Ovary (tissue), 9 donors: Measurements from ENCODE around the gene ZNF296. TPM values are rescaled to one million over a fixed set of nuclear protein-coding genes. Genes with fewer than 3 reads are reported as not detected.
A peak's percentile ranks its signal among the peaks of the same experiment; 100 is the strongest.

ENCODE experiments used
- DNase-seq, 5 donors: peaks; one replicate each; pipeline ENCODE4 v3.0.0-alpha.2; 2019 to 2020
- H3K27ac ChIP-seq, 2 donors: fragments of 200-600 bp; one replicate each; pipeline versions ENCODE4 v1.5.1 to v1.8.0; 2019 to 2022
- H3K27me3 ChIP-seq: fragments of 200-600 bp; one replicate; pipeline ENCODE4 v1.8.0; 2022
- H3K36me3 ChIP-seq: fragments of 200-600 bp; sonication (generic); one replicate; pipeline ENCODE4 v1.5.1; 2019
- H3K4me1 ChIP-seq: one replicate; pipeline ENCODE4 v1.8.1; 2013; ENCODE audit warnings: mild to moderate bottlenecking, moderate library complexity; ENCODE audit not compliant: insufficient read depth
- H3K4me3 ChIP-seq: fragments of 200-600 bp; sonication (generic); one replicate; pipeline ENCODE4 v1.5.1; 2017
- H3K9me3 ChIP-seq, 2 donors: fragments of 200-600 bp in 1 of 2; sonication (generic) in 1 of 2; one replicate each; pipeline versions ENCODE4 v1.5.1 to v1.8.1; 2013 to 2019; ENCODE audit warnings: mild to moderate bottlenecking in 1 of 2, moderate library complexity in 1 of 2
- EP300 ChIP-seq: sonication (generic); formaldehyde crosslinking; IDR thresholded peaks from one replicate; pipeline ENCODE4 v1.6.1; 2017; ENCODE audit warnings: antibody characterized with exemption
- POLR2A ChIP-seq: fragments of 450-650 bp; IDR thresholded peaks from one replicate; pipeline ENCODE4 v1.6.1; 2017; ENCODE audit warnings: antibody characterized with exemption, mild to moderate bottlenecking, moderate library complexity
- WGBS, 3 donors: extraction: QIAGEN DNeasy Blood & Tissue Kit in 1 of 3; methylation state at CpG; one replicate each; pipeline versions ENCODE4 v1.1.5 to v1.1.7; 2013 to 2017; 5-methylcytosine and 5-hydroxymethylcytosine counted together
- intact Hi-C, 4 donors: fragments of 100-400 bp; cut with DNase I; formaldehyde crosslinking; loops; one replicate each; pipeline versions ENCODE4 v1.11.0 to v1.15.1; 2022 to 2023
- polyA plus RNA-seq, 2 donors: library from polyadenylated mRNA; stranded (reverse); fragments of 200-250 nt in 1 of 2; fragments of 350-450 nt in 1 of 2; fragmentation: Illumina TruSeq in 1 of 2; extraction: RNeasy Lipid Tissue Mini Kit (QIAGEN cat#74804) in 1 of 2; gene quantifications; one replicate each; pipeline ENCODE4 v1.2.3, GENCODE V29; 2013 to 2014
- total RNA-seq, 7 donors: library from RNA; depleted of rRNA in 2 of 7; stranded (reverse); fragments of >200 nt in 2 of 7; fragmentation: NEBNext Ultra II Directional in 3 of 7; extraction: Animal tissue kit (Norgen Biotek cat#: 25700) in 3 of 7; gene quantifications; one replicate each; pipeline versions ENCODE4 v1.1.0 to v1.2.4, GENCODE V29; 2016 to 2023
- TF ChIP-seq, protein P1 (sequence below), 3 donors: fragments of 450-650 bp in 2 of 3; fragments of 200-600 bp in 1 of 3; IDR thresholded peaks; one replicate each; pipeline versions ENCODE4 v1.5.1 to v1.8.0; 2016 to 2022; ENCODE audit warnings: antibody characterized with exemption in 3 of 3, mild to moderate bottlenecking in 1 of 3
- donor health status: DM: no; HTN: no; CAD: no; lungs with moderate emphysema.
- donor health status: DM: no; HTN: no; CAD: no.
- donor health status: Bipolar disorder and iron deficiency.
- donor health status: DM: yes; HTN: yes; CAD: no.
- donor health status: DM: no; HTN: no; CAD: no.
- donor health status: DM: yes; HTN: yes; CAD: no.

ZNF296 gene
- total and polyA plus RNA-seq, 9 donors: 0.24 to 2.4 (median 0.41) TPM; not detected in 1

DNA sequence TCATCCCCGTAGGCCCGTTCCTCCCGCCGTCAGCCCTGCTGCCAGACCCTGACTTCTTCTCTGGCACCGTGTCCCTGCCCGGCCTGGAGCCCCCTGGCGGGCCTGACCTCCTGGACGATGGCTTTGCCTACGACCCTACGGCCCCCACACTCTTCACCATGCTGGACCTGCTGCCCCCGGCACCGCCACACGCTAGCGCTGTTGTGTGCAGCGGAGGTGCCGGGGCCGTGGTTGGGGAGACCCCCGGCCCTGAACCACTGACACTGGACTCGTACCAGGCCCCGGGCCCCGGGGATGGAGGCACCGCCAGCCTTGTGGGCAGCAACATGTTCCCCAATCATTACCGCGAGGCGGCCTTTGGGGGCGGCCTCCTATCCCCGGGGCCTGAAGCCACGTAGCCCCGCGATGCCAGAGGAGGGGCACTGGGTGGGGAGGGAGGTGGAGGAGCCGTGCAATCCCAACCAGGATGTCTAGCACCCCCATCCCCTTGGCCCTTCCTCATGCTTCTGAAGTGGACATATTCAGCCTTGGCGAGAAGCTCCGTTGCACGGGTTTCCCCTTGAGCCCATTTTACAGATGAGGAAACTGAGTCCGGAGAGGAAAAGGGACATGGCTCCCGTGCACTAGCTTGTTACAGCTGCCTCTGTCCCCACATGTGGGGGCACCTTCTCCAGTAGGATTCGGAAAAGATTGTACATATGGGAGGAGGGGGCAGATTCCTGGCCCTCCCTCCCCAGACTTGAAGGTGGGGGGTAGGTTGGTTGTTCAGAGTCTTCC lies 38.7 kb downstream of the ZNF296 start:
- DNase-seq: peak in 4 of 5 donors; percentile 24 to 49 (median 46)
- Histone ChIP-seq H3K4me1 (peaks cover 6% of the 10 kb centered on the region), H3K4me3 (no peak overlapping the region), H3K27me3 (no peaks in the 10 kb centered on the region), H3K27ac (no peak overlapping the region), H3K36me3 (no peaks in the 10 kb centered on the region), H3K9me3 (no peaks in the 10 kb centered on the region)
- TF ChIP-seq, protein P1, sequence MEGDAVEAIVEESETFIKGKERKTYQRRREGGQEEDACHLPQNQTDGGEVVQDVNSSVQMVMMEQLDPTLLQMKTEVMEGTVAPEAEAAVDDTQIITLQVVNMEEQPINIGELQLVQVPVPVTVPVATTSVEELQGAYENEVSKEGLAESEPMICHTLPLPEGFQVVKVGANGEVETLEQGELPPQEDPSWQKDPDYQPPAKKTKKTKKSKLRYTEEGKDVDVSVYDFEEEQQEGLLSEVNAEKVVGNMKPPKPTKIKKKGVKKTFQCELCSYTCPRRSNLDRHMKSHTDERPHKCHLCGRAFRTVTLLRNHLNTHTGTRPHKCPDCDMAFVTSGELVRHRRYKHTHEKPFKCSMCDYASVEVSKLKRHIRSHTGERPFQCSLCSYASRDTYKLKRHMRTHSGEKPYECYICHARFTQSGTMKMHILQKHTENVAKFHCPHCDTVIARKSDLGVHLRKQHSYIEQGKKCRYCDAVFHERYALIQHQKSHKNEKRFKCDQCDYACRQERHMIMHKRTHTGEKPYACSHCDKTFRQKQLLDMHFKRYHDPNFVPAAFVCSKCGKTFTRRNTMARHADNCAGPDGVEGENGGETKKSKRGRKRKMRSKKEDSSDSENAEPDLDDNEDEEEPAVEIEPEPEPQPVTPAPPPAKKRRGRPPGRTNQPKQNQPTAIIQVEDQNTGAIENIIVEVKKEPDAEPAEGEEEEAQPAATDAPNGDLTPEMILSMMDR (IDR thresholded peaks at IDR 0.05): no peak
- TF ChIP-seq EP300 (no peak), POLR2A (no peak)
- 85 to 88% (median 86%) methylated on average over 33 to 37 of the region's 37 CpGs for WGBS, 3 donors
- intact Hi-C loops: no loop called here

DNA sequence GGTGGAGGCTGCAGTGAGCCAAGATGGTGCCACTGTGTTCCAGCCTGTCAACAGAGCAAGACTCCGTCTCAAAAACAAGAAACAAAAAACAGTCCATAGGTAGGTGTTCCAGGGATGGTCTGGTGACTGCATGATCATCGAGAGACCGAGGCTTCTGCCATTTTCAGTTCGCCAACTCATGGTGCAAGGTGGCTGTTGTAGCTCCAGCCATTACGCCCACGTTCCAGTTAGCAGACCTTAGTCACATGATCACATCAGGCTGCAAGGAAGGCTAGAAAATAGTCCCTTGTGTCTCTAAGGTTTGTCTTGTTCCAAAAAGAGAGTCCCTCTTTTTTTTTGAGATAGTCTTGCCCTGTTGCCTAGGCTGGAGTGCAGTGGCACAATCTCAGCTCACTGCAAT lies 40.5 kb downstream of the ZNF296 start:
- Histone ChIP-seq H3K4me3 (no peak overlapping the region), H3K9me3 (no peaks in the 10 kb centered on the region), H3K27ac (no peak overlapping the region), H3K36me3 (no peaks in the 10 kb centered on the region), H3K27me3 (no peaks in the 10 kb centered on the region), H3K4me1 (peaks cover 6% of the 10 kb centered on the region)
- no peak for DNase-seq
- 95 to 98% (median 97%) methylated on average over 6 of the region's 6 CpGs for WGBS, 3 donors
- intact Hi-C loops: no loop called here
- TF ChIP-seq POLR2A (no peak), EP300 (no peak)
- TF ChIP-seq, protein P1 (IDR thresholded peaks at IDR 0.05): no peak

DNA sequence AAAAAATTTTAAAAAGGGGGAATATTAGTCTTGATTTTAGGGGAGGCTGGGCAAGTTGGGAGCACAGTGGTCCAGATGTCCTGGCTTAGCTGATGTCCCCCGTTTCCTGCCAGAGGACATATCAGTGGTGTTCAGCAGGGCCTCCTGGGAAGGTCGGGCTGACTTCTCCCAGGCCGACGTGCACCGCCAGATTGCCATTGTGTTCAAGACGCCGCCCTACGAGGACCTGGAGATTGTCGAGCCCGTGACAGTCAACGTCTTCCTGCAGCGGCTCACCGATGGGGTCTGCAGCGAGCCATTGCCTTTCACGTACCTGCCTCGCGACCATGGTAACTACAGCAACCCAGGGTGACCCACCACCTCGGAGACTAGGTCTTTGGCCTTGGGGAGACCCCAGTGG lies 43.9 kb downstream of the ZNF296 start:
- H3K9me3 ChIP-seq: no peaks in the 10 kb centered on the region
- H3K27me3 ChIP-seq: no peaks in the 10 kb centered on the region
- H3K27ac ChIP-seq: no peak overlapping the region
- no peaks in the 10 kb centered on the region for H3K36me3 ChIP-seq
- intact Hi-C loops: no loop called here
- H3K4me1 ChIP-seq: no peaks in the 10 kb centered on the region
- no peak overlapping the region for H3K4me3 ChIP-seq
- DNase-seq: no peak
- no peak for TF ChIP-seq POLR2A
- whole genome bisulfite sequencing, 3 donors: 75 to 86% (median 75%) methylated on average over 18 of the region's 18 CpGs

DNA sequence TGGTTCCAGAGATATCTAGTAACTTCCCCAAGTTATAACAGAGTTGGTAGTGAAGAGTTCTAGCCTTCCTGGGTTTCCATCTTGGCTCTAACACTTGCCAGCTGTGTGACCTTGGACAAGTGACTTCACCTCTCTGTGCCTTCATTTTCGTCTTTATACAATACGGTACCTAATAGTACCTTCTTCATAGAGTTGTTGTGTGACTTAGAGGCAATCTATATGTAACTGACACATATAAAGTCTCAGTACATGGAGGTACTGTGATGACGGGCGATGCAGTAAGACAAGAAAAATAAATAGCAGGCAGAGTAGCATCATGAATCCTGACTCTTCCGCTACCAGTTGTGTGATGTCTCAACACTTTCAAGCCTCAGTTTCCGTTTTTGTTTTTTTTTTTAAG lies 45.5 kb downstream of the ZNF296 start:
- Histone ChIP-seq H3K36me3 (no peaks in the 10 kb centered on the region), H3K27ac (no peak overlapping the region)
- 95 to 97% (median 95%) methylated on average over 6 of the region's 6 CpGs for WGBS, 3 donors

DNA sequence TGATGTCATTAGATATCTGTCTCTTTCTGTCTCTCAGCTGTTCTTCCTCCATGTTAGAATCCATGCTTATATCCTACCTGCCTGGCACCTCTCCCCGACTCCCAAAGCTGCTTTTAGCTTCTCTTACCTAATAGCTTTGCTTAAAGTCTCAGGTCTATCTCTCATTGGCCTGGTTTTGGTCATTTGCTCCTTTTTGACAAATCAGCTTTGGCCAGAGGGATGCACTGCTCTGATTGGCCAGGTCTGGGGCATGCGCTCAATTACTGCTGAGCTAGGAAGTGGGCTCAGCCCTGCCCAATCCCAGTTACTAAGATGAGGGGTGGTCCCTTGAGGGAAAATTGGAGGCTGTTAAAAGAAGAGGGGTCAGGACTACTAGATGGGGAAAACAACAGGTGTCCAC lies 48.9 kb downstream of the ZNF296 start:
- H3K27me3 ChIP-seq: no peaks in the 10 kb centered on the region
- H3K9me3 ChIP-seq: no peaks in the 10 kb centered on the region
- no peak for DNase-seq
- H3K27ac ChIP-seq: no peak overlapping the region
- TF ChIP-seq EP300 (no peak), POLR2A (no peak)
- TF ChIP-seq, protein P1 (IDR thresholded peaks at IDR 0.05): no peak
- WGBS, 3 donors: 90 to 97% (median 94%) methylated on average over 2 of the region's 2 CpGs
- intact Hi-C loops: no loop called here
- no peak overlapping the region for H3K4me3 ChIP-seq
- no peaks in the 10 kb centered on the region for H3K4me1 ChIP-seq
- H3K36me3 ChIP-seq: no peaks in the 10 kb centered on the region

More for the DNA sequence above, 45.5 kb downstream of the ZNF296 start:
- no peak overlapping the region for H3K4me3 ChIP-seq
- TF ChIP-seq EP300: no peak
- no peaks in the 10 kb centered on the region for H3K4me1 ChIP-seq
- DNase-seq: no peak
- intact Hi-C loops: no loop called here
- H3K9me3 ChIP-seq: no peaks in the 10 kb centered on the region
- H3K27me3 ChIP-seq: no peaks in the 10 kb centered on the region
